GM12891 (cell line): ENCODE data around the gene SLC22A23.

Experiments
- POLR2A ChIP-seq: IDR thresholded peaks from 2 replicates; pipeline ENCODE4 v1.6.1; 2011; ENCODE audit warnings: low read depth, low read length, control low read depth
- SPI1 ChIP-seq: IDR thresholded peaks from 2 replicates; pipeline ENCODE4 v1.6.1; 2011; ENCODE audit warnings: low read depth, low read length, control low read depth
- TAF1 ChIP-seq: IDR thresholded peaks from 2 replicates; pipeline ENCODE4 v1.6.1; 2011; ENCODE audit warnings: low read depth, low read length, control low read depth

- no peak for TF ChIP-seq POLR2A
- no peak for TF ChIP-seq SPI1
- no peak for TF ChIP-seq TAF1
Observed at GRCh38 chr6:3450888-3451287, 6.0 kb downstream of the SLC22A23 start.
